Mononuclear cell (primary cell): ENCODE results near the gene PCDH8. TPM values are rescaled to one million over a fixed set of nuclear protein-coding genes. Genes with fewer than 3 reads are reported as not detected.

Experiments
- H3K27me3 ChIP-seq: 2 replicates; pipeline ENCODE4 v1.6.0; 2011; ENCODE audit warnings: low read length, control low read depth; ENCODE audit not compliant: insufficient read depth
- H3K4me1 ChIP-seq: 2 replicates; pipeline ENCODE4 v1.5.1; 2011; ENCODE audit warnings: mild to moderate bottlenecking, low read length, control low read depth; ENCODE audit not compliant: insufficient read depth
- H3K4me3 ChIP-seq: 2 replicates; pipeline ENCODE4 v1.5.1; 2011; ENCODE audit warnings: mild to moderate bottlenecking, low read length, moderate library complexity
- H3K9me3 ChIP-seq: 2 replicates; pipeline ENCODE4 v1.5.1; 2011; ENCODE audit warnings: low read depth, mild to moderate bottlenecking, control low read depth, low read length
- total RNA-seq: library from RNA; depleted of rRNA; stranded (reverse); fragments of >200 nt; gene quantifications from one replicate; pipeline ENCODE4 v1.2.3, GENCODE V29; 2012

PCDH8 gene
- total RNA-seq, 1 donor: not detected

- no peaks in the 10 kb centered on the region for H3K4me1 ChIP-seq
- no peaks in the 10 kb centered on the region for H3K9me3 ChIP-seq
- H3K4me3 ChIP-seq: no peak overlapping the region
- no peaks in the 10 kb centered on the region for H3K27me3 ChIP-seq
Measured at GRCh38 chr13:52869050-52869449, 20.6 kb upstream of the PCDH8 start.

GRCh38 chr13:52868190-52868589, 19.8 kb upstream of the PCDH8 start:
- Histone ChIP-seq H3K27me3 (no peaks in the 10 kb centered on the region), H3K4me1 (no peaks in the 10 kb centered on the region), H3K4me3 (no peak overlapping the region)

GRCh38 chr13:52864941-52865340, 16.5 kb upstream of the PCDH8 start:
- no peaks in the 10 kb centered on the region for H3K9me3 ChIP-seq

More at GRCh38 chr13:52868190-52868589, 19.8 kb upstream of the PCDH8 start:
- no peaks in the 10 kb centered on the region for H3K9me3 ChIP-seq

GRCh38 chr13:52862358-52863206, 14.1 kb upstream of the PCDH8 start:
- no peaks in the 10 kb centered on the region for H3K4me1 ChIP-seq

More at GRCh38 chr13:52864941-52865340, 16.5 kb upstream of the PCDH8 start:
- H3K4me3 ChIP-seq: no peak overlapping the region
- no peaks in the 10 kb centered on the region for H3K27me3 ChIP-seq
- H3K4me1 ChIP-seq: no peaks in the 10 kb centered on the region

GRCh38 chr13:52852444-52852843, 4.0 kb upstream of the PCDH8 start:
- peaks cover 84% of the 10 kb centered on the region for H3K27me3 ChIP-seq
- no peaks in the 10 kb centered on the region for H3K9me3 ChIP-seq
- H3K4me1 ChIP-seq: peaks cover 15% of the 10 kb centered on the region
- H3K4me3 ChIP-seq: no peak overlapping the region

More at GRCh38 chr13:52862358-52863206, 14.1 kb upstream of the PCDH8 start:
- no peaks in the 10 kb centered on the region for H3K27me3 ChIP-seq
- no peak overlapping the region for H3K4me3 ChIP-seq
- H3K9me3 ChIP-seq: no peaks in the 10 kb centered on the region

GRCh38 chr13:52851137-52851962, 2.9 kb upstream of the PCDH8 start:
- Histone ChIP-seq H3K27me3 (peaks cover 94% of the 10 kb centered on the region), H3K4me1 (peaks cover 15% of the 10 kb centered on the region), H3K4me3 (peak overlapping the region; percentile 18), H3K9me3 (no peaks in the 10 kb centered on the region)

GRCh38 chr13:52850396-52851136, 2.1 kb upstream of the PCDH8 start:
- Histone ChIP-seq H3K9me3 (no peaks in the 10 kb centered on the region), H3K4me3 (peak overlapping the region; percentile 18), H3K4me1 (peaks cover 19% of the 10 kb centered on the region), H3K27me3 (peaks cover 94% of the 10 kb centered on the region)

GRCh38 chr13:52850072-52850395, 1.6 kb upstream of the PCDH8 start:
- peaks cover 94% of the 10 kb centered on the region for H3K27me3 ChIP-seq
- H3K9me3 ChIP-seq: no peaks in the 10 kb centered on the region
- H3K4me3 ChIP-seq: no peak overlapping the region

GRCh38 chr13:52849291-52850071, 1.0 kb upstream of the PCDH8 start:
- Histone ChIP-seq H3K9me3 (no peaks in the 10 kb centered on the region), H3K4me1 (peaks cover 21% of the 10 kb centered on the region)

More at GRCh38 chr13:52850072-52850395, 1.6 kb upstream of the PCDH8 start:
- peaks cover 21% of the 10 kb centered on the region for H3K4me1 ChIP-seq

GRCh38 chr13:52847682-52848432, 583 bp downstream of the PCDH8 start:
- no peaks in the 10 kb centered on the region for H3K9me3 ChIP-seq
- no peak overlapping the region for H3K4me3 ChIP-seq
- H3K27me3 ChIP-seq: peaks cover 94% of the 10 kb centered on the region
- H3K4me1 ChIP-seq: peaks cover 21% of the 10 kb centered on the region

More at GRCh38 chr13:52849291-52850071, 1.0 kb upstream of the PCDH8 start:
- H3K27me3 ChIP-seq: peaks cover 96% of the 10 kb centered on the region
- no peak overlapping the region for H3K4me3 ChIP-seq

- Histone ChIP-seq H3K9me3 (no peaks in the 10 kb centered on the region), H3K27me3 (peaks cover 89% of the 10 kb centered on the region)
Measured at GRCh38 chr13:52847322-52847681, 1.1 kb downstream of the PCDH8 start.

GRCh38 chr13:52846567-52847321, 1.7 kb downstream of the PCDH8 start:
- H3K4me1 ChIP-seq: peaks cover 21% of the 10 kb centered on the region
- H3K27me3 ChIP-seq: peaks cover 83% of the 10 kb centered on the region
- H3K9me3 ChIP-seq: no peaks in the 10 kb centered on the region
- no peak overlapping the region for H3K4me3 ChIP-seq

More at GRCh38 chr13:52847322-52847681, 1.1 kb downstream of the PCDH8 start:
- Histone ChIP-seq H3K4me1 (peaks cover 21% of the 10 kb centered on the region), H3K4me3 (no peak overlapping the region)
